Vagina (tissue), 2 donors: ENCODE data around the gene IMMP1L.

Source experiments
- POLR2A ChIP-seq, 2 donors: fragments of 450-650 bp; IDR thresholded peaks; one replicate each; pipeline ENCODE4 v1.6.1; 2017; ENCODE audit warnings: antibody characterized with exemption in 2 of 2, mild to moderate bottlenecking in 2 of 2, moderate library complexity in 2 of 2
- POLR2AphosphoS5 ChIP-seq, 2 donors: sonication (generic); formaldehyde crosslinking; IDR thresholded peaks; one replicate each; pipeline ENCODE4 v1.9.0; 2017; ENCODE audit warnings: antibody characterized with exemption in 2 of 2, mild to moderate bottlenecking in 2 of 2, low read depth in 1 of 2; ENCODE audit not compliant: insufficient read depth in 1 of 2
- TF ChIP-seq, protein P1 (sequence below), 3 experiments: fragments of 450-650 bp in 2 of 3; fragments of 200-600 bp in 1 of 3; sonication (generic) in 1 of 3; IDR thresholded peaks; one replicate each; pipeline ENCODE4 v1.5.1; 2017 to 2019; ENCODE audit warnings: antibody characterized with exemption in 3 of 3, mild to moderate bottlenecking in 2 of 3, moderate library complexity in 2 of 3

DNA sequence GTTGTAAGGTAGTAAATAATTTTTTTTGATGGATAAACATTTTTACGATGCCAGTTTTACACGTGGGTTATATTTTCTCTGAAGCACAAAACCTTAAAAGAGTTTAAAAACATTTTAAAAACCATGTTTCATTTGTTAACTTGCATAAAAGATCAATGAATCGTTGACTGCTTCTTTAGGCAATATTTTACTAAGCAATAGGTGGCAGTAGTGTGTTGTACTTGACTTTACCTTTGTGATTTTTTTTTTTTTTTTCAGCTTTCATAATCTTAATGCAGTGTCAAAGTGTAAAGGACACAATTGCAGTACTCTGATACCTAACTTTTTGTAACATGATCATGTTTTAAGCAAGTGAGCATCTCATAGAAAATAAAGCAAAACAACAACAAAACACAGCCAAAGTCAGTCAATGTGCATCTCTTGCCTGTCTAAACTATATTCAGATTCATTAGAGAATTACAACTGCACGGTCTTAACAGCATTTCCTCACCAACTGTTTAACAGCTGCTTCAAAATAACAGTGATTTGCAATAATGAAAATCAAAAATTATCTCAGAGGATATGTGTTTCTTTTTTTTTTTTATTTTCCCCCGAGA is 112.1 kb downstream of the IMMP1L start:
- TF ChIP-seq, protein P1, sequence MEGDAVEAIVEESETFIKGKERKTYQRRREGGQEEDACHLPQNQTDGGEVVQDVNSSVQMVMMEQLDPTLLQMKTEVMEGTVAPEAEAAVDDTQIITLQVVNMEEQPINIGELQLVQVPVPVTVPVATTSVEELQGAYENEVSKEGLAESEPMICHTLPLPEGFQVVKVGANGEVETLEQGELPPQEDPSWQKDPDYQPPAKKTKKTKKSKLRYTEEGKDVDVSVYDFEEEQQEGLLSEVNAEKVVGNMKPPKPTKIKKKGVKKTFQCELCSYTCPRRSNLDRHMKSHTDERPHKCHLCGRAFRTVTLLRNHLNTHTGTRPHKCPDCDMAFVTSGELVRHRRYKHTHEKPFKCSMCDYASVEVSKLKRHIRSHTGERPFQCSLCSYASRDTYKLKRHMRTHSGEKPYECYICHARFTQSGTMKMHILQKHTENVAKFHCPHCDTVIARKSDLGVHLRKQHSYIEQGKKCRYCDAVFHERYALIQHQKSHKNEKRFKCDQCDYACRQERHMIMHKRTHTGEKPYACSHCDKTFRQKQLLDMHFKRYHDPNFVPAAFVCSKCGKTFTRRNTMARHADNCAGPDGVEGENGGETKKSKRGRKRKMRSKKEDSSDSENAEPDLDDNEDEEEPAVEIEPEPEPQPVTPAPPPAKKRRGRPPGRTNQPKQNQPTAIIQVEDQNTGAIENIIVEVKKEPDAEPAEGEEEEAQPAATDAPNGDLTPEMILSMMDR (IDR thresholded peaks at IDR 0.05), result peak in 2 of 3 experiments; percentile 15 to 16
- TF ChIP-seq POLR2A (IDR thresholded peaks at IDR 0.05), result no peak
- no peak for TF ChIP-seq POLR2AphosphoS5 (IDR thresholded peaks at IDR 0.05; ENCODE audit: insufficient read depth in 1 of 2, low read depth in 1 of 2)
